HG03558 (cell line): ENCODE results near the gene NECAB2.
"Not testable (repeated sequence)": the region's sequence is repeated elsewhere in the genome, so short reads cannot be mapped to it uniquely, and the experiment has no call there.

Source experiments
- ATAC-seq: cut with Tn5 transposase; IDR thresholded peaks from one replicate; pipeline ENCODE4 v1.9.1; 2021; ENCODE audit warnings: moderate number of reproducible peaks; ENCODE audit not compliant: unreplicated experiment; ENCODE audit errors: extremely low read depth

NECAB2 gene

DNA sequence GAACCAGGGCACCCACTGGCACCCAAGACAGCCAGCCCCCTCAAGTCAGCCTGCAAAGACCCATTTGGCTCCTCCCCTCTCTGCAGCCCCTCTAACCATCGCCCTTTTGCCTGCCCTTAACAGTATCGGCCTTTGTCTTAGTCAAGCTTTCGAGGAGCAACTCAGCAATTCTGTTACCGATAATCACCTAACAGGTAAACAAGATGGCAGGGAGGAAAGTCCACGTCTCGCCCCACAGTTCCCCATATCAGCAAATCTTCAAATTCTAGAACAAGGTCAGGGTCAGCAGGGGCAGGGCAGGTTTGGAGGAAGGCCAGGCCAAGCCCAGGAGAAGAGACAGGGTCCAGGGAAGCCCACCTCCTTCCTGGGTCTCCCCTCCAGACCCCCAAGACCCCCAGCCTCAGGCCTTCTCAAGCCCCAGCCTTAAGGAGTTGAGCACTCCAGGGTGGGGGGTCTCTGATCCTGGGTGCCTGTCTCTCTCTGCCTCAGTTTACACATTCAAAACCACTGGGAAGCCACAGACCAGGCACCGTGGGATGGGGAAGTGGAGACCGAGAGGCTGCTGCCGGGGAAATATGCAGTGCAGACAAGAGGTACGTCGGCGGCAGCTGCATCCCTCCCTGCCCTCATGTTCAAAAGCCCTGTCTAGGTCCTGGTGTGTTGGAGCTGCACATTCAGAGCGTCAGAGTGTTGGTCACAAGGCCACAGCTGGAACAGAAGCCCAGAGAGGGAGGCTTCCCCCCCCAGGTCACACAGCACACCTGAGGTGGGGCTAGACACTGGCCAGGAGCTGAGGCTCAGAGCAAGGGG is 18.9 kb upstream of the NECAB2 start:
- no peak for ATAC-seq

DNA sequence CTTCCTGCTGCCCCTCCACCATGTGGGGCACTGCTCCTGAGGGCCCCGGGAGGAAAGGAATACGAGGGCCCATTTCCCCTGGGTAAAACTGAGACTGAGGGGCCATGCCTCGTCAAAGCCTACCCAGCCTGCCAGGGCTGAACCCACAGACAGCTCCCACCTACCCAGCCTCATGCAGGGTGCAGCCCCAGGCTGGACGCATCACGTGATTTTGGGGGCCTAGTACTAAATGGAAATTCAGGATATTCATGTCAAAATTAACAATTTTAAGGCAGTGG is 18.4 kb upstream of the NECAB2 start:
- no peak for ATAC-seq

DNA sequence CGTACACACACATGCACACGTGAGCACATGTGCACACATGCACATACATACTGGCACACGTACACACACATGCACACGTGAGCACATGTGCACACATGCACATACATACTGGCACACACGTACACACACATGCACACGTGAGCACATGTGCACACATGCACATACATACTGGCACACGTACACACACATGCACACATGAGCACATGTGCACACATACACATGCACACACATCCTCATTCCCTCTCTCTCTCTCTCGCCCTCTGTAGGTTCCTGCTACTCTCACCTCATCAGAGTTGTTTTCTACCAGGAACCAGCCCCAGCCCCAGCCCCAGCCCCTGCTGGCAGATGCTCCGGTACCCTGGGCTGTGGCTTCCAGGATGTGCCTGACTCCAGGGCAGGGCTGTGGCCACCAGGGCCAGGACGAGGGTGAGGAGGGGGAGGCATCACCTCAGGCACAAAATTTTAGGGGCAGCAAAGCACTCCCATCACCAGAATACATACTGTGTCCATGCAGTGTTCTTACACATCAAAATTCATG is 17.1 kb upstream of the NECAB2 start:
- ATAC-seq: not testable (repeated sequence)

DNA sequence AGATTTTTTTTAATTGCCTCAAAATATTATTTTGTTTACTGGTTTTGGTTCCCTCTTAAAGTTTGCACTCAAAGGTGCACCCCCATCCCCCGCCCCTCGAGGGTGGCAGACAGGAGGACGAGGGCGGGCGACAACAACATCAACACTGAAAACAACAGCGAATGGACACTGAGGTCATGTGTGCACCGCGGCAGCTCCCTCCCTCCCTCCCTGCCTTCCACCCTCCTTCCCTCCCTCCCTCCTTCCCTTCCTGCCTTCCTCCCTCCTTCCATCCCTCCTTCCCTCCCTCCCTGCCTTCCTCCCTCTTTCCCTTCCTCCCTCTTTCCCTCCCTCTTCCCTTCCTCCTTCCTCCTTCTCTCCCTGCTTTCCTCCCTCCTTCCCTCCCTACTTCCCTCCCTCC is 16.5 kb upstream of the NECAB2 start:
- ATAC-seq: no peak

DNA sequence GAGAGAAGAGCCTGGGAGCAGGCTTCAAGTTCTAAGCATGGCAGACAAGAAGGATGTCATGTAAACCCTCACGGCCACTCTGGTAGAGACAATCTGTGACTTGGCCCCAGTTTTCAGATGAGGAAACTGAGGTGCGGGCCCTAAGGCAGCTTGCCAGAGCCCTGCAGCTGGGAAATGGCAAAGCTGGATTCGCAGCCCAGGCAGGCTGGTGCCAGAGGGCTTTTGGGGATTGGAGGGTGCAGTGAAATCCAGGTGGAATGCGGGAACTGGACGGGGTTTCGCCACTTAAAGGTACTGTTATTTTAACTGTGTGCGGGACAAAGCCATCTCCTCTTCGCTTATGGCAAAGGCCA is 15.5 kb upstream of the NECAB2 start:
- ATAC-seq: no peak

DNA sequence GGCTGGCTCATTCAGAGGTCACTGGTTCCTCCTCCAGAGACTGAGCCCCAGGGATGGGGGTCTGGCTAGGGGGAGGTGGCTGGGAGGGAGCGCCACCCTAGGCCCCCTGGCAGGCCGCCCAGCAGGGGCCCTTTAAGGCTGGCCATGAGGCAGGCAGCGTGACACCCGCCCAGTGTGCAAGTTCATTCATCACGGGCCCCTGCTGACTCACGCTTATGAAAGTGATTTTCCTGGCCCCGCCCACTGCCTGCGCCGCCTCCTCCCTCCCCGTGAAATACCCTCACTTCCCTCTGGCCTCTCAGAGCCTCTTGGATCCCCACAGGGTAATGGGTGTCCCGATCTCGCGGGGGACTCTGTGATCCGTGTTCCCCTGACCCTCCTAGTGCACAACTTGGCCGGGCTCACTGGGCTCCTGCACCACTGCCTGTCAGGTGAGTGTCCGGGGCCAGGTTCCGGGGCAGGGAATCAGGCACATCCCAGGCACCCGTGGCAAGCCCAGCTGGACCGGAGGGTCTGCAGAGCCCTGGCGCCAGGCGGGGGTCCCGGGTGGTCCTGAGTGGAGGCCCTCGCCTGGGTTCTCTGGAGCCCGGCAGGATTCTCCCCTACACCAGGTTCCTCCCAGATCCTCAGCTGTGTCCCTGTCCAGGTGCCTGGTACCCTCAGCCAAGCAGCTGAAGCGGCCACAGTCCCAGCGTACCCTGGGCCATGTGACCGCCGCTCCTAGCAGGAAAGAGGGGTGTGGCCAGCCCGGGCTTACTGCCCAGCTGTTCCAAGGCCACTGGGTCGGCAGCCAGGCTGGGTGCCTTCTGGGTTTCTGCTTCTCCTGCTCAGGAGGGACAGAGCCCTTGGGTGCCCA is 14.9 kb upstream of the NECAB2 start, which contains the start of gene OSGIN1:
Gene OSGIN1 (plus strand): TSS at position 301 of the 856 bp plus-strand sequence. CDS start 4,432 bp downstream, outside the sequence.
- ATAC-seq: peak; percentile 73

DNA sequence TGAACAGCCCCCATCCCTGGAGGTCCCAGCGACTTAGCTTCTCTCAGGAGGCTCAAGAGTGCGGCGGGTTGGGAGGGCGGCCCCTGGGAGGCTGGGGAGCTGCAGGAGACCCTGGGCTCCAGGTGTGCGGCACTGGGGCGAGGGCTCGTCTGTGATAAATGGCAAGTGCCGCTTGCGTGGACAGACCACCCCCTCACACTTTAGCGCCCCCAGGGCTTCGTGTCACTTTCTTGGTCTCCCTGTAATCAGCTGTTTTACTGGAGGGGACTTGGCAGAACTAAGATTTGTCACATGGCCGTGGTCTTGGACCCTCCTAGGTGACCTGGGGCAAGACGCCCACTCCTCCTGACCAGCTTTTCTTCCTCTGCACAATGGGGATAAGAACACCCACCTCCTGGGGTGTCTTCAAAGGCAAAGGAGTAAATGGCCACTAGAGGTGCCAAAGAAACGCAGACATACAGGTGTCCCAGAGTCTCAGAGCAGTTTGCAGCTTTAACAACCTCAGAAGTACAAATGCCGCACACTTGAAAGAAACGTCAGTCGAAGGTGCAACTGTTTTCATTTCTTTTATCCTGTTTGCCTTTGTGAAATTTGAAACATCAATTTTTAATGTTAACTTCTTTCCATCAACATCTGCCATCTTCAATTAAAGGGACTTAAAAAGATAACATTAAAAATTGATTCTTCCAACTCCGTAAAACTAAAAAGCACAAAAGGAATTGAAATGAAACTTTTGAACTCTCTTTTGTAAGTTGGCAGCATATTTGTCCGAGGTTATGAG is 14.1 kb upstream of the NECAB2 start:
- no peak for ATAC-seq

DNA sequence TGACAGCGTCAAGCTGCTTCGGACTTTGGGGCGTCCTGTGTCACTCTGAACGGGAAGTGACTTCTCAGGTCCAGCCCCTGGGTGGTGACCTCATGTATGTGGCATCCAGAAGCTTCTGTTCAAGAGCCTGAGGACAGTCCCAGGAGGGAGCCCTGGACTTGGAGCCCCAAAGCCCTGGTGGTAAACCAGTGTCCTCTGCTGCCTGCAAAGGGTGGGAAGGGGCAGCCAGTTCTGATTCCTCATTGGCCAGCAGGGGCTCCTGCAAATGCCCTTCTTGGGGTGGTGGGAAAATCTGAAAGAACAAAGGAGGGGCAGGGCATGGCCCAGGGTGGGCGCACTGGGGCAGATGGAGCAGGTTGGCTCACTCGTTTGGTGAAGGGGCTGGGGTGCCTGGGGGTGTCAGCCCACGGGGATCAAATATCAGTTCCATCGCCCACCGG is 13.4 kb upstream of the NECAB2 start:
- ATAC-seq: no peak

DNA sequence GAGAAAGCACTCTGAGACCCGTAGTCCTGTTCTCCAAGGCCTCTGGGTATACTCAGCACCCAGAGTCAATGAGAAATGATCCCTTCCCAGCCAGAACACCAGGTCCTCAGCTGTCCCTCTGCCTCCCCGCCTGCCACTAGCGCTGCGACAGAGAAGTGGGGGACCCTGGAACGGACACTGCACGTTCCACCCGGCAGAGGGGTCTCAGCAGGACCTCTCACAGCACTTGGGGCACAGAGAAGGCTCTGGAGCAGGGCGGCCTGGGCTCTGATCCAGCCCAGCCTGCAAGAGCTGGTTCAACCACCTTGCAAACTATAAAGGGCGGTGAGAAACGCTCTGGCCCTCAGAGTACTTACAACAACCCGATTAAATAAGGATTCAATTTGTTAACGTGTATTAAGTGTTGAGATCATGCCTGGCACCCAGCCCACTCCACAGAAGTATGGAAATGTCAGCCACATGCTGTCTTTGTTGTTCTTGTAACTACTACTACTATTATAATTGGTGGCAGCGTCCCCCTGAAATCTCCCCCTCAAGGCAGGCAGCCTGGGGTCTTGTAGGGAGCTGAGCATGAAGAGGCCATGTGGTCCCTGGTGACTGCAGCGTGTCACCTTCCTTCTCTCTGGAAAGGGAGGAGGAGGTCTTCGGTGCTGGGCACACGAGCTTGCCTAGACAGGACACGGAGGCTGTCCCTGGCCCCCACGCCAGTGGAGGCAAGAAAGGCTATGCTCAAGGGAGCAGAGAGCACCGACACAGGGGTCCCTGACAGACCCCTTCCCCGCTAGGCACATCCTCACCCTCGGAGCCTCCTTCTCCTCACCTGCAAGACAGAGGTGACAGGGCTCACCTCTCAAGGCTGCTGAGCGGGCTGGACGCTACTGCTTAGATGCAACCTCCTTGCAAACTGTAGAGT is 12.6 kb upstream of the NECAB2 start:
- ATAC-seq: no peak

DNA sequence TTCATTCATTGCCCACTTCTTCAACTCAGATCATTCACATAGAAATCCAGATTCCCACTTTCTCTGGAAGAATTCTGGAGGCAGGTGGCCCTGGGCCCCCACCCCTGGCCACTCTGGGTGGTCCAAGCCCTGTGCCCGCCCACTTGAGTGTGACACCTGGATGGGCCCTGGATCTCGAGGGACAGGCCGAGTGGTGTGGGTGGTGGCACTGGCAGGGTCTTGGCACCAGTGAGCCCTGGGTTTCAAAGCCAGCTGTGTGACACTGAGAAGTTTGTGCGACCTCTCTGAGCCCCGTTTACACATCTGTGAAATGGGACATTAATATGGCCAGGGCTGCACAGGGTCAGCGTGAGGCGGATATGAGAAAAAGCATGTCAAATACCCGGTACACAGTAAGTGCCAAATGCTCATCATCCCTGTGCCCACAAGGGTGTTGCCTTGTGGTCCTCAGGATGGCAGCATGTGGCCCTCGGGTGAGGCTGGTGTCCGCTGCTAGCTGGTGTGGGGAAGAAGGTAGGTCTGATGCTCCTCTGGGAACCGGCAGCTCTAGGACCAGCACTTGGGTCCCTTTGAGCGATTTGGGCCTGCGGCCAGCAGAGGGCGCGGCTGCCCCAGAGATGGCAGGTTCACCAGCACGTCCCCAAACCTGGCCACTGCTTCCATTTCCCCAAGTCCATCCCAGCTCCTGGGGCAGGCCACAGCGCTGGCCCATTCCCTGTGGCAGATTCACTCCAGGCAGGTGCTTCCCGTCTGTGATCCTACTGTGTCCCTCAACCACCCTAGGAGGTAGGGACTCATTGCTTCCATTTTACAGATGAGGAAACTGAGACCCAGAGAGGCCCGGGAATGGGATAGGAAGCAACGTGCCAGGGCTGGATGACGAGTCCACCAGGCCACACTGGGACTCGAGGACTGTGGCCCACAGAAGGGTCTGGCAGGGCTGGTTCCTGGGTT is 11.4 kb upstream of the NECAB2 start:
- ATAC-seq: no peak

DNA sequence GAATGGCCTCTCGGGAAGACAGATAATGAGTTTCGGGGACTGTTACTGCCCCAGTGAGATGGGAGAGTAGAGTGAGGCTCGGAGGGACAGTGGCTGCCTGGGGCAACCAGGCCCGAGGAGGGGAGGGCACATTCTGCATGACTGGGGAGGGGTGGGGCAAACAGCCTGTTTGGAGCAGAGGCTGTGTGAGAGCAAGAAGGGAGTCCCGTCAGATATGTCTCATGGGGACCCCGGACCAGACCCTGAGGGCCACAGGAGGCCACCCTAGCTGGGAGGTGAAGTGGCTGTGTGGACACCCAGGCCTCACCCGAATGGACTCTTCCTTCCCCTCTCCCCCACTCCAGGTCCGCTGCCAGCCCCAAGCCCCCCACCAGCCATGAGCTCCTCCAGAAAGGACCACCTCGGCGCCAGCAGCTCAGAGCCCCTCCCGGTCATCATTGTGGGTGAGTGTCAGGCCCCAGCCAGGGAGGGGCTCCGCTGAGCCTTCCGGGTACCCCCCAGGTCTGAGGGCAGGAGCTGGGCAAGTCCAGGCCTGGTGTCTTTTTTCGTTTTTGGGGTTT is 10.7 kb upstream of the NECAB2 start:
- ATAC-seq: no peak

DNA sequence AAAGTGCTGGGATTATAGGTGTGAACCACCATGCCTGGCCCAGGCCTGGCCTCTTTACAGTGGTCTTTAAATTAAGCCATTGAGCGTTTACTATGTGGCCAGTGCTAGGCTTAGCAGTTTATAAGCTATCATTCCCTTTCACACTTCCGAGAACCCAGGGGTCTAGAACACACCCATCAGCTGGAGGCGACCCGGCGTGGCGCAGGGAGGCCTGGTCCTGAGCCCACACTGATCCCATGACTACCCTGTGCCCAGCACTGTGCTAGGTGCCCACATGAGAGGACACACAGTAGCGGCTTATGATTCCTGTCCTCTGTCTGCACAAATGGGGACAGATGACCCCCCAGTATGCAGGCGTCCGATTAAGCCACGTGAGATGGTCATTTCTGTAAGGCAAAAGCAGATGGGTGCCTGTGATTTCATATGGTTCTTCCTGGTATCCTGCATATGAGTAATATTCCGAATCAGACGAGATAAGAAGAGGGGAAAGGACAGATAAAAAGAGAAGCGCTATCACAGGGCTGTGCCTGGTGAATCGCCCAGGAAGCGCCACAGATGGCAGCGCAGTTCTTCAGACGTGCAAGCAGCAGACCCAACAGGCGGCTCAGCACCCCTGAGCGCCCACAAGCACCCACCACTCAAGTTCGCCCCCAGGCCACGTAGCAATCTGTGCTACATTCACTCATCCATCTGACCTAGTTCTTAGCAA is 9.8 kb upstream of the NECAB2 start:
- no peak for ATAC-seq

DNA sequence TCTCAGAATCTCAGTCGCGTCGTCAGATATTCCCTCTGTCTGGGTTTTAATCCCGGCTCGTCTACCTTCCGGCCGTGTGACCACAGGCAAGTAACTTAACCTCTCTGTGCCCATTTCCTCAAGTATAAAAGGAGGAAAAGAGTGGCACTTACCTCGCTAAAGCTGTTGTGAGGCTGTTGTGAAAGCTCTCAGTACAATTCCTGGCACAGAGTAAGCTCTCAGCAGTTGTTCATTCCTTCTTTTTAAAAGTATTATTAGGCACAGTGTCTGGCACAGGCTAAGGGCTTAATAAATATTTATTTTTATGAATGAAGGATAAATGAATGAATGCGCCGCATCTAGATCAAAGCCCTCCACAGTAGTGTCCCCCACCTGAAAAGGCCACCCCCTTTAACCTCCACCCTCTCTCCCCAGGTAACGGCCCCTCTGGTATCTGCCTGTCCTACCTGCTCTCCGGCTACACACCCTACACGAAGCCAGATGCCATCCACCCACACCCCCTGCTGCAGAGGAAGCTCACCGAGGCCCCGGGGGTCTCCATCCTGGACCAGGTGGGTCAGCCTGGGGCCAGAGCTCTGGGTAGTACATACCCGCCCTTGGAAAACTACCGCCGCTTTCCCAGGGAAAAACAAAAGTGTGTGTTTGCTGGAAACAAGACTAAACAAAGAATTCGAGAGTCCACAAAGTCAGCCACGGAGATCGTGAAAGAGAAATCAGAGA is 9.0 kb upstream of the NECAB2 start:
- no peak for ATAC-seq

DNA sequence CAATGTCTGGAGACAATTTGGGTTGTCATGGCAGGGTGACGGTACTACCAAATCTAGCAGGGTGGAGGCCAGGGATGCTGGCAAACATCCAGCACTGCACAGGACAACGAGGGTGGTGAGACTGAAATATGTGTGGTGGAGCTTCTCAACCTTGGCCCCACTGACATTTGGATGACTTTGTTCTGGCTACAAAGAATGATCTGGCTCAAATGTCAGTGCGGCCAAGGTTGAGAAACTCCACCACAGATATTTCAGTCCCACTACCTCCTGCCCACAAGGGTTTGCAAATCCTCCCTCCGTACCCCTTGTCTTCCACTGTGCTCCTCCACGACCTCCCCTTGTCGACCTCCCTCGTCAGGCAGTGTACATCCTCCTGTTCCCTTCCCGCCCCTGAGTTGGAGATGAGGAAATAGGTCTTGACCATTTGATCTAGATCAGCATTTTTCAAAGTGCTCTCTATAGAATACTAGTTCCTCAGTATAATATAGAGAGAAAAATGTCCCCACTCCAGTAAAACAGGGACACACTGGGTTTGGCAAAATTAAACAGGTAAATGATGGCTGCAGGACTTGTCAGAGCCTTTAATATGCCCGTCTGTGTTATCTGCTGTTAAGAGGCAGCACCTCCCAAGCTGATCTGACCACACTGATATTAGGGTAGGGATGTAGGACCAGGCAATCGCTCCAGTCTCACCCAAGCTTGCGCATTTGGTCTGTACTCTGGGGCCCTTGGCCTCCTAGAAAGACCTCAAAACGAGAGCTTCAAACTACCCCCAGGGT is 8.2 kb upstream of the NECAB2 start:
- ATAC-seq: no peak

DNA sequence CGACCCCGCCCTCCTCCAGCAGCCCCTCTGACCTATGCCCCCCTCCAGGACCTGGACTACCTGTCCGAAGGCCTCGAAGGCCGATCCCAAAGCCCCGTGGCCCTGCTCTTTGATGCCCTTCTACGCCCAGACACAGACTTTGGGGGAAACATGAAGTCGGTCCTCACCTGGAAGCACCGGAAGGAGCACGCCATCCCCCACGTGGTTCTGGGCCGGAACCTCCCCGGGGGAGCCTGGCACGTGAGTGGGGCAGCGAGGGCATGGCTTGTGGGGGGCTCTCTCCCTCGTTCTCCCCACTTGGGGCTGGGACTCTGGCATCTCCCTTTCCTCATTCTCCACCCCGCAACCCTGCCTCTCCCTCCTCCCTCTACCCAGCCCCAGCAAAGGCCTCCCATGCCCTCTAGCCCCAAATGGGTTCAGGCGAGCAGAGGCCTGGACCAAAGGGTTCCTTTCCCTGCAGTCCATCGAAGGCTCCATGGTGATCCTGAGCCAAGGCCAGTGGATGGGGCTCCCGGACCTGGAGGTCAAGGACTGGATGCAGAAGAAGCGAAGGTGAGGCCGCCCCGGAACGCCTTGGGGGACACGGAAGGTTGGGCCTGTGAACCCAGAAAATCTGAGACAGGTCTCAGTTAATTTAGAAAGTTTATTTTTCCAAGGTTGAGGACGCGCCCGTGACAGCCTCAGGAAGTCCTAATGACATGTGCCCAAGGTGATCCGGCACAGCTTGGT is 7.4 kb upstream of the NECAB2 start:
- ATAC-seq: no peak

DNA sequence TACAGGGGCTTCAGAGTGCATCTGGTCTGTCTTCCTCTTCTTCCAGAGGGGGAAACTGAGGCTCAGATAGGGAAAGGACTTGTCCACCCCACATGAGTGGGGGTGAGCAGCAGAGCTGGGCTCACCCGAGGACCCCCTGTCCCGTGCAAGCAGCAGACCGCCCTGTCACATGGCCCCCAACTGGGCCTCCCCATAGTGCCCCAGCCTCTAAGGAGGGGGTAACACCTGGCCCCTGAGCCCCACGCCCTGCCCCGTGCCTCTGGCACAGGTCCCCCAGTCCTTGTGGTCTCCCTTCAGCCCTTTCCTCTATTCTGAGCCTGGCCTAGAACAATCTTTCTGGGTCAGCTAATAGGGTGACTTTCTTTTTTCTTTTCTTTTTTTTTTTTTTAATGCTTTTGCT is 6.5 kb upstream of the NECAB2 start:
- no peak for ATAC-seq
